H9 (cell line): ENCODE measurements around the gene FBXW4. TPM values are rescaled to one million over a fixed set of nuclear protein-coding genes. Genes with fewer than 3 reads are reported as not detected.

Experiments
- DNase-seq: peaks from one replicate; pipeline ENCODE4 v3.0.0-alpha.2; 2017
- H2AFZ ChIP-seq: one replicate; pipeline ENCODE4 v1.6.1; 2013; ENCODE audit warnings: mild to moderate bottlenecking, low read length, control low read depth, moderate library complexity
- H2AK5ac ChIP-seq: 2 replicates; pipeline ENCODE4 v1.6.1; 2013; ENCODE audit warnings: low read length, control low read depth, mixed read lengths; ENCODE audit not compliant: insufficient read length
- H2BK120ac ChIP-seq: one replicate; pipeline ENCODE4 v1.6.1; 2013; ENCODE audit warnings: low read depth, mild to moderate bottlenecking, low read length, control low read depth, inconsistent platforms; ENCODE audit not compliant: poor library complexity, severe bottlenecking
- H2BK12ac ChIP-seq: 2 replicates; pipeline ENCODE4 v1.6.1; 2013; ENCODE audit warnings: low read length, control low read depth, mixed read lengths, low read depth; ENCODE audit not compliant: insufficient read length
- H2BK15ac ChIP-seq: 2 replicates; pipeline ENCODE4 v1.6.1; 2013; ENCODE audit warnings: low read depth, low read length, control low read depth
- H2BK20ac ChIP-seq: one replicate; pipeline ENCODE4 v1.6.1; 2013; ENCODE audit warnings: low read depth, mild to moderate bottlenecking, low read length, control low read depth, inconsistent platforms; ENCODE audit not compliant: poor library complexity, severe bottlenecking
- H2BK5ac ChIP-seq: 2 replicates; pipeline ENCODE4 v1.6.1; 2013; ENCODE audit warnings: low read length, control low read depth, mixed read lengths; ENCODE audit not compliant: insufficient read length
- H3K14ac ChIP-seq: 2 replicates; pipeline ENCODE4 v1.6.1; 2013; ENCODE audit warnings: low read length, control low read depth; ENCODE audit not compliant: insufficient read depth
- H3K18ac ChIP-seq: 2 replicates; pipeline ENCODE4 v1.6.1; 2013; ENCODE audit warnings: low read depth, mild to moderate bottlenecking, mixed read lengths, low read length, control low read depth; ENCODE audit not compliant: insufficient read length
- H3K23ac ChIP-seq: 2 replicates; pipeline ENCODE4 v1.6.1; 2013; ENCODE audit warnings: low read length, control low read depth, mixed read lengths, low read depth; ENCODE audit not compliant: insufficient read length
- H3K23me2 ChIP-seq: 2 replicates; pipeline ENCODE4 v1.6.1; 2013; ENCODE audit warnings: low read depth, mild to moderate bottlenecking, mixed read lengths, low read length, control low read depth; ENCODE audit not compliant: insufficient read length, poor library complexity, severe bottlenecking
- H3K27ac ChIP-seq: 2 replicates; pipeline ENCODE4 v1.5.1; 2013; ENCODE audit warnings: low read length, control low read depth, mixed read lengths, low read depth; ENCODE audit not compliant: insufficient read length
- H3K27me3 ChIP-seq: 2 replicates; pipeline ENCODE4 v1.6.1; 2013; ENCODE audit warnings: low read length, control low read depth, inconsistent platforms; ENCODE audit not compliant: insufficient read depth
- H3K4ac ChIP-seq: 2 replicates; pipeline ENCODE4 v1.6.1; 2013; ENCODE audit warnings: low read depth, mild to moderate bottlenecking, control low read depth, inconsistent platforms, low read length, moderate library complexity
- H3K4me1 ChIP-seq: 2 replicates; pipeline ENCODE4 v1.6.1; 2013; ENCODE audit warnings: low read length, control low read depth, inconsistent platforms; ENCODE audit not compliant: insufficient read depth
- H3K4me2 ChIP-seq: 2 replicates; pipeline ENCODE4 v1.6.1; 2013; ENCODE audit warnings: low read length, control low read depth, mixed read lengths; ENCODE audit not compliant: insufficient read length, insufficient read depth
- H3K56ac ChIP-seq: 2 replicates; pipeline ENCODE4 v1.6.1; 2013; ENCODE audit warnings: low read depth, mild to moderate bottlenecking, mixed read lengths, low read length, control low read depth; ENCODE audit not compliant: insufficient read length
- H3K79me1 ChIP-seq: 2 replicates; pipeline ENCODE4 v1.6.1; 2013; ENCODE audit warnings: low read depth, mild to moderate bottlenecking, moderate library complexity, low read length, control low read depth, inconsistent platforms; ENCODE audit not compliant: insufficient read depth, poor library complexity, severe bottlenecking
- H3K79me2 ChIP-seq: 2 replicates; pipeline ENCODE4 v1.6.1; 2013; ENCODE audit warnings: low read length, control low read depth, inconsistent platforms; ENCODE audit not compliant: insufficient read depth
- H3K9ac ChIP-seq: 2 replicates; pipeline ENCODE4 v1.6.1; 2013; ENCODE audit warnings: low read length, control low read depth, mixed read lengths; ENCODE audit not compliant: insufficient read length; ENCODE audit errors: extremely low read depth
- H3K9me3 ChIP-seq: one replicate; pipeline ENCODE4 v1.6.1; 2013; ENCODE audit warnings: low read depth, low read length, inconsistent platforms; ENCODE audit not compliant: control insufficient read depth
- H3T11ph ChIP-seq: one replicate; pipeline ENCODE4 v1.6.1; 2013; ENCODE audit warnings: mild to moderate bottlenecking, low read length, control low read depth, inconsistent platforms
- H4K20me1 ChIP-seq: one replicate; pipeline ENCODE4 v1.6.1; 2013; ENCODE audit not compliant: control insufficient read depth, insufficient read length, insufficient read depth
- H4K5ac ChIP-seq: 2 replicates; pipeline ENCODE4 v1.6.1; 2013; ENCODE audit warnings: low read depth, mild to moderate bottlenecking, mixed read lengths, low read length, control low read depth; ENCODE audit not compliant: insufficient read length
- H4K8ac ChIP-seq: replicated peaks from 2 replicates; pipeline ENCODE4 v1.6.1; 2013; ENCODE audit warnings: low read length, control low read depth, mixed read lengths, low read depth; ENCODE audit not compliant: insufficient read length
- H4K91ac ChIP-seq: 2 replicates; pipeline ENCODE4 v1.6.1; 2013; ENCODE audit warnings: low read depth, mild to moderate bottlenecking, moderate library complexity, mixed read lengths, low read length, control low read depth; ENCODE audit not compliant: insufficient read length
- H3K27ac Mint-ChIP-seq, 3 experiments: 2 replicates in 2 of 3; 3 replicates in 1 of 3; pipeline ENCODE4 v1.8.0; 2020 to 2021; ENCODE audit warnings: mixed read lengths in 3 of 3, mild to moderate bottlenecking in 1 of 3, moderate library complexity in 1 of 3
- H3K27me3 Mint-ChIP-seq: 2 replicates; pipeline ENCODE4 v1.8.0; 2021; ENCODE audit warnings: low read depth, mild to moderate bottlenecking, moderate library complexity, mixed read lengths
- H3K36me3 Mint-ChIP-seq, 3 experiments: 2 replicates in 2 of 3; 3 replicates in 1 of 3; pipeline ENCODE4 v1.8.0; 2020 to 2021; ENCODE audit warnings: low read depth in 3 of 3, mixed read lengths in 3 of 3; ENCODE audit not compliant: insufficient read depth in 1 of 3
- H3K4me1 Mint-ChIP-seq, 2 experiments: 2 replicates each; pipeline ENCODE4 v1.8.0; 2020; ENCODE audit warnings: mixed read lengths in 2 of 2
- H3K4me3 Mint-ChIP-seq, 2 experiments: 2 replicates in 1 of 2; 3 replicates in 1 of 2; pipeline ENCODE4 v1.8.0; 2020 to 2021; ENCODE audit warnings: mild to moderate bottlenecking in 2 of 2, mixed read lengths in 2 of 2, moderate library complexity in 1 of 2
- H3K9me3 Mint-ChIP-seq, 2 experiments: 2 replicates in 1 of 2; 3 replicates in 1 of 2; pipeline ENCODE4 v1.8.0; 2020; ENCODE audit warnings: mild to moderate bottlenecking in 2 of 2, mixed read lengths in 2 of 2, moderate library complexity in 1 of 2
- WGBS: extraction: QIAGEN DNeasy Blood & Tissue Kit; methylation state at CpG from one replicate; pipeline ENCODE4 v1.1.7; 2013; ENCODE audit warnings: missing lambda C conversion rate, low lambda C conversion rate, mixed read lengths; ENCODE audit not compliant: insufficient read length; ENCODE audit errors: extremely low coverage; 5-methylcytosine and 5-hydroxymethylcytosine counted together
- total RNA-seq: library from RNA; stranded (reverse); gene quantifications from 2 replicates; pipeline ENCODE4 v1.2.1, GENCODE V29; 2021
- TF ChIP-seq, protein P1 (sequence below): fragments of 200-600 bp; sonication (generic); conservative IDR thresholded peaks from 3 replicates; pipeline ENCODE4 v1.8.0; 2021; ENCODE audit warnings: antibody characterized with exemption, mild to moderate bottlenecking

Gene FBXW4
- total RNA-seq, 1 experiment from 2014 or later = 41.6 TPM

- Histone ChIP-seq H4K8ac (no peak overlapping the region), H3K23ac (no peak overlapping the region), H2BK120ac (no peak overlapping the region), H3K18ac (no peak overlapping the region), H2BK20ac (no peak overlapping the region), H3T11ph (no peak overlapping the region), H3K9ac (no peak overlapping the region), H2BK15ac (no peak overlapping the region), H4K20me1 (no peaks in the 10 kb centered on the region), H3K56ac (no peak overlapping the region), H3K9me3 (no peaks in the 10 kb centered on the region), H2AK5ac (no peak overlapping the region), H3K79me1 (no peaks in the 10 kb centered on the region), H3K79me2 (no peaks in the 10 kb centered on the region), H3K27ac (no peak overlapping the region), H3K23me2 (no peaks in the 10 kb centered on the region), H3K4me1 (no peaks in the 10 kb centered on the region; the same call in 1 of the 2 replicates), H4K5ac (no peak overlapping the region), H3K14ac (no peak overlapping the region), H2BK5ac (no peak overlapping the region), H4K91ac (no peak overlapping the region), H3K27me3 (no peaks in the 10 kb centered on the region), H3K4ac (no peak overlapping the region), H2BK12ac (no peak overlapping the region), H3K4me2 (no peak overlapping the region), H2AFZ (no peak overlapping the region)
- Mint-ChIP-seq H3K27me3 (no peaks in the 10 kb centered on the region; the same call in 1 of the 2 replicates), H3K4me1 (peaks cover 36 to 52% of the 10 kb centered on the region in 2 experiments), H3K27ac (peak overlapping the region in 1 of 3 experiments; percentile 88; a peak in 2 of 7 replicates), H3K36me3 (peaks cover 14 to 29% (median 27%) of the 10 kb centered on the region in 3 experiments), H3K9me3 (no peaks in the 10 kb centered on the region), H3K4me3 (no peak overlapping the region)
- TF ChIP-seq, protein P1, sequence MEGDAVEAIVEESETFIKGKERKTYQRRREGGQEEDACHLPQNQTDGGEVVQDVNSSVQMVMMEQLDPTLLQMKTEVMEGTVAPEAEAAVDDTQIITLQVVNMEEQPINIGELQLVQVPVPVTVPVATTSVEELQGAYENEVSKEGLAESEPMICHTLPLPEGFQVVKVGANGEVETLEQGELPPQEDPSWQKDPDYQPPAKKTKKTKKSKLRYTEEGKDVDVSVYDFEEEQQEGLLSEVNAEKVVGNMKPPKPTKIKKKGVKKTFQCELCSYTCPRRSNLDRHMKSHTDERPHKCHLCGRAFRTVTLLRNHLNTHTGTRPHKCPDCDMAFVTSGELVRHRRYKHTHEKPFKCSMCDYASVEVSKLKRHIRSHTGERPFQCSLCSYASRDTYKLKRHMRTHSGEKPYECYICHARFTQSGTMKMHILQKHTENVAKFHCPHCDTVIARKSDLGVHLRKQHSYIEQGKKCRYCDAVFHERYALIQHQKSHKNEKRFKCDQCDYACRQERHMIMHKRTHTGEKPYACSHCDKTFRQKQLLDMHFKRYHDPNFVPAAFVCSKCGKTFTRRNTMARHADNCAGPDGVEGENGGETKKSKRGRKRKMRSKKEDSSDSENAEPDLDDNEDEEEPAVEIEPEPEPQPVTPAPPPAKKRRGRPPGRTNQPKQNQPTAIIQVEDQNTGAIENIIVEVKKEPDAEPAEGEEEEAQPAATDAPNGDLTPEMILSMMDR = no peak
- WGBS = no CpG with 5 or more reads among the region's 10 CpGs
- DNase-seq = no peak
These were observed 82.1 kb downstream of the FBXW4 start for GRCh38 chr10:101612872-101613271.
